H9 (cell line): ENCODE measurements around the gene NDP. TPM values are rescaled to one million over a fixed set of nuclear protein-coding genes. Genes with fewer than 3 reads are reported as not detected.

Source experiments
- DNase-seq: peaks from one replicate; pipeline ENCODE4 v3.0.0-alpha.2; 2017
- H2AFZ ChIP-seq: one replicate; pipeline ENCODE4 v1.6.1; 2013; ENCODE audit warnings: mild to moderate bottlenecking, low read length, control low read depth, moderate library complexity
- H2AK5ac ChIP-seq: 2 replicates; pipeline ENCODE4 v1.6.1; 2013; ENCODE audit warnings: low read length, control low read depth, mixed read lengths; ENCODE audit not compliant: insufficient read length
- H2BK120ac ChIP-seq: one replicate; pipeline ENCODE4 v1.6.1; 2013; ENCODE audit warnings: low read depth, mild to moderate bottlenecking, low read length, control low read depth, inconsistent platforms; ENCODE audit not compliant: poor library complexity, severe bottlenecking
- H2BK12ac ChIP-seq: 2 replicates; pipeline ENCODE4 v1.6.1; 2013; ENCODE audit warnings: low read length, control low read depth, mixed read lengths, low read depth; ENCODE audit not compliant: insufficient read length
- H2BK15ac ChIP-seq: 2 replicates; pipeline ENCODE4 v1.6.1; 2013; ENCODE audit warnings: low read depth, low read length, control low read depth
- H2BK20ac ChIP-seq: one replicate; pipeline ENCODE4 v1.6.1; 2013; ENCODE audit warnings: low read depth, mild to moderate bottlenecking, low read length, control low read depth, inconsistent platforms; ENCODE audit not compliant: poor library complexity, severe bottlenecking
- H2BK5ac ChIP-seq: 2 replicates; pipeline ENCODE4 v1.6.1; 2013; ENCODE audit warnings: low read length, control low read depth, mixed read lengths; ENCODE audit not compliant: insufficient read length
- H3K14ac ChIP-seq: 2 replicates; pipeline ENCODE4 v1.6.1; 2013; ENCODE audit warnings: low read length, control low read depth; ENCODE audit not compliant: insufficient read depth
- H3K18ac ChIP-seq: 2 replicates; pipeline ENCODE4 v1.6.1; 2013; ENCODE audit warnings: low read depth, mild to moderate bottlenecking, mixed read lengths, low read length, control low read depth; ENCODE audit not compliant: insufficient read length
- H3K23ac ChIP-seq: 2 replicates; pipeline ENCODE4 v1.6.1; 2013; ENCODE audit warnings: low read length, control low read depth, mixed read lengths, low read depth; ENCODE audit not compliant: insufficient read length
- H3K23me2 ChIP-seq: 2 replicates; pipeline ENCODE4 v1.6.1; 2013; ENCODE audit warnings: low read depth, mild to moderate bottlenecking, mixed read lengths, low read length, control low read depth; ENCODE audit not compliant: insufficient read length, poor library complexity, severe bottlenecking
- H3K27ac ChIP-seq: 2 replicates; pipeline ENCODE4 v1.5.1; 2013; ENCODE audit warnings: low read length, control low read depth, mixed read lengths, low read depth; ENCODE audit not compliant: insufficient read length
- H3K27me3 ChIP-seq: 2 replicates; pipeline ENCODE4 v1.6.1; 2013; ENCODE audit warnings: low read length, control low read depth, inconsistent platforms; ENCODE audit not compliant: insufficient read depth
- H3K4ac ChIP-seq: 2 replicates; pipeline ENCODE4 v1.6.1; 2013; ENCODE audit warnings: low read depth, mild to moderate bottlenecking, control low read depth, inconsistent platforms, low read length, moderate library complexity
- H3K4me1 ChIP-seq: 2 replicates; pipeline ENCODE4 v1.6.1; 2013; ENCODE audit warnings: low read length, control low read depth, inconsistent platforms; ENCODE audit not compliant: insufficient read depth
- H3K4me2 ChIP-seq: 2 replicates; pipeline ENCODE4 v1.6.1; 2013; ENCODE audit warnings: low read length, control low read depth, mixed read lengths; ENCODE audit not compliant: insufficient read length, insufficient read depth
- H3K56ac ChIP-seq: 2 replicates; pipeline ENCODE4 v1.6.1; 2013; ENCODE audit warnings: low read depth, mild to moderate bottlenecking, mixed read lengths, low read length, control low read depth; ENCODE audit not compliant: insufficient read length
- H3K79me1 ChIP-seq: 2 replicates; pipeline ENCODE4 v1.6.1; 2013; ENCODE audit warnings: low read depth, mild to moderate bottlenecking, moderate library complexity, low read length, control low read depth, inconsistent platforms; ENCODE audit not compliant: insufficient read depth, poor library complexity, severe bottlenecking
- H3K79me2 ChIP-seq: 2 replicates; pipeline ENCODE4 v1.6.1; 2013; ENCODE audit warnings: low read length, control low read depth, inconsistent platforms; ENCODE audit not compliant: insufficient read depth
- H3K9ac ChIP-seq: 2 replicates; pipeline ENCODE4 v1.6.1; 2013; ENCODE audit warnings: low read length, control low read depth, mixed read lengths; ENCODE audit not compliant: insufficient read length; ENCODE audit errors: extremely low read depth
- H3K9me3 ChIP-seq: one replicate; pipeline ENCODE4 v1.6.1; 2013; ENCODE audit warnings: low read depth, low read length, inconsistent platforms; ENCODE audit not compliant: control insufficient read depth
- H3T11ph ChIP-seq: one replicate; pipeline ENCODE4 v1.6.1; 2013; ENCODE audit warnings: mild to moderate bottlenecking, low read length, control low read depth, inconsistent platforms
- H4K20me1 ChIP-seq: one replicate; pipeline ENCODE4 v1.6.1; 2013; ENCODE audit not compliant: control insufficient read depth, insufficient read length, insufficient read depth
- H4K5ac ChIP-seq: 2 replicates; pipeline ENCODE4 v1.6.1; 2013; ENCODE audit warnings: low read depth, mild to moderate bottlenecking, mixed read lengths, low read length, control low read depth; ENCODE audit not compliant: insufficient read length
- H4K8ac ChIP-seq: replicated peaks from 2 replicates; pipeline ENCODE4 v1.6.1; 2013; ENCODE audit warnings: low read length, control low read depth, mixed read lengths, low read depth; ENCODE audit not compliant: insufficient read length
- H4K91ac ChIP-seq: 2 replicates; pipeline ENCODE4 v1.6.1; 2013; ENCODE audit warnings: low read depth, mild to moderate bottlenecking, moderate library complexity, mixed read lengths, low read length, control low read depth; ENCODE audit not compliant: insufficient read length
- H3K27ac Mint-ChIP-seq, 3 experiments: 2 replicates in 2 of 3; 3 replicates in 1 of 3; pipeline ENCODE4 v1.8.0; 2020 to 2021; ENCODE audit warnings: mixed read lengths in 3 of 3, mild to moderate bottlenecking in 1 of 3, moderate library complexity in 1 of 3
- H3K27me3 Mint-ChIP-seq: 2 replicates; pipeline ENCODE4 v1.8.0; 2021; ENCODE audit warnings: low read depth, mild to moderate bottlenecking, moderate library complexity, mixed read lengths
- H3K36me3 Mint-ChIP-seq, 3 experiments: 2 replicates in 2 of 3; 3 replicates in 1 of 3; pipeline ENCODE4 v1.8.0; 2020 to 2021; ENCODE audit warnings: low read depth in 3 of 3, mixed read lengths in 3 of 3; ENCODE audit not compliant: insufficient read depth in 1 of 3
- H3K4me1 Mint-ChIP-seq, 2 experiments: 2 replicates each; pipeline ENCODE4 v1.8.0; 2020; ENCODE audit warnings: mixed read lengths in 2 of 2
- H3K4me3 Mint-ChIP-seq, 2 experiments: 2 replicates in 1 of 2; 3 replicates in 1 of 2; pipeline ENCODE4 v1.8.0; 2020 to 2021; ENCODE audit warnings: mild to moderate bottlenecking in 2 of 2, mixed read lengths in 2 of 2, moderate library complexity in 1 of 2
- H3K9me3 Mint-ChIP-seq, 2 experiments: 2 replicates in 1 of 2; 3 replicates in 1 of 2; pipeline ENCODE4 v1.8.0; 2020; ENCODE audit warnings: mild to moderate bottlenecking in 2 of 2, mixed read lengths in 2 of 2, moderate library complexity in 1 of 2
- CTCF ChIP-seq: fragments of 200-600 bp; sonication (generic); conservative IDR thresholded peaks from 3 replicates; pipeline ENCODE4 v1.8.0; 2021; ENCODE audit warnings: antibody characterized with exemption, mild to moderate bottlenecking
- WGBS: extraction: QIAGEN DNeasy Blood & Tissue Kit; methylation state at CpG from one replicate; pipeline ENCODE4 v1.1.7; 2013; ENCODE audit warnings: missing lambda C conversion rate, low lambda C conversion rate, mixed read lengths; ENCODE audit not compliant: insufficient read length; ENCODE audit errors: extremely low coverage; 5-methylcytosine and 5-hydroxymethylcytosine counted together
- total RNA-seq: library from RNA; stranded (reverse); gene quantifications from 2 replicates; pipeline ENCODE4 v1.2.1, GENCODE V29; 2021

The NDP gene
- total RNA-seq, 1 experiment from 2014 or later: not detected

- no peak overlapping the region for H3K23ac ChIP-seq
- no peak overlapping the region for H3K14ac ChIP-seq
- no peak overlapping the region for H3K27ac ChIP-seq
- H3K4me2 ChIP-seq: no peak overlapping the region
- H4K91ac ChIP-seq: no peak overlapping the region
- H2BK5ac ChIP-seq: no peak overlapping the region
- no peaks in the 10 kb centered on the region for H4K20me1 ChIP-seq
- H4K5ac ChIP-seq: no peak overlapping the region
- no peak overlapping the region for H3K4ac ChIP-seq
- no peaks in the 10 kb centered on the region for H3K23me2 ChIP-seq
- H2BK20ac ChIP-seq: no peak overlapping the region
- no peaks in the 10 kb centered on the region for H3K4me1 ChIP-seq
- H3K9me3 ChIP-seq: peaks cover 11% of the 10 kb centered on the region
- Mint-ChIP-seq H3K27me3 (no peaks in the 10 kb centered on the region; the same call in none of the 2 replicates), H3K36me3 (peaks cover 0 to 3% (median 2%) of the 10 kb centered on the region in 3 experiments; a peak in 2 of 7 replicates), H3K4me1 (no peaks in the 10 kb centered on the region), H3K27ac (no peak overlapping the region), H3K4me3 (no peak overlapping the region), H3K9me3 (peaks cover 36 to 46% of the 10 kb centered on the region in 2 experiments)
- no peak overlapping the region for H2BK15ac ChIP-seq
- H4K8ac ChIP-seq: no peak overlapping the region
- H2AK5ac ChIP-seq: no peak overlapping the region
- no peak overlapping the region for H3T11ph ChIP-seq
- no peak overlapping the region for H2AFZ ChIP-seq
- TF ChIP-seq CTCF: no peak
- no peak overlapping the region for H3K56ac ChIP-seq
- H3K27me3 ChIP-seq: no peaks in the 10 kb centered on the region
- no peak overlapping the region for H3K18ac ChIP-seq
- H3K9ac ChIP-seq: no peak overlapping the region
- no peak overlapping the region for H2BK12ac ChIP-seq
- H2BK120ac ChIP-seq: no peak overlapping the region
- DNase-seq: no peak
- H3K79me2 ChIP-seq: no peaks in the 10 kb centered on the region
- H3K79me1 ChIP-seq: no peaks in the 10 kb centered on the region
- WGBS: no CpG with 5 or more reads among the region's 2 CpGs
These were observed 23.3 kb upstream of the NDP start for GRCh38 chrX:43996491-43996890.
